SK-N-SH (cell line): Measurements from ENCODE around the gene IFT172. TPM values are rescaled to one million over a fixed set of nuclear protein-coding genes. Genes with fewer than 3 reads are reported as not detected.

ENCODE experiments used
- CTCF ChIA-PET: fragments of 300-600, 350-600 bp; formaldehyde crosslinking; extraction: SDS; loops from one replicate; lab custom pipeline; 2021; lab: Yijun Ruan, JAX
- POLR2A ChIA-PET: fragments of 350-600 bp; sonication (Branson Sonifier 250); formaldehyde crosslinking; extraction: SDS; loops from one replicate; lab custom pipeline; 2020; ENCODE audit warnings: antibody characterized with exemption, inconsistent platforms; lab: Yijun Ruan, JAX
- DNase-seq: peaks from one replicate; pipeline ENCODE4 v3.0.0; 2012
- H2AFZ ChIP-seq: fragments of 200-600 bp; sonication (generic); 2 replicates; pipeline ENCODE4 v1.8.1; 2016; ENCODE audit warnings: antibody characterized with exemption, mild to moderate bottlenecking, low read depth
- H3F3A ChIP-seq: fragments of 200-600 bp; sonication (generic); replicated peaks from 2 replicates; pipeline ENCODE3; 2016; ENCODE audit warnings: antibody characterized with exemption, mild to moderate bottlenecking; ENCODE audit not compliant: insufficient read depth
- H3K27ac ChIP-seq, 2 experiments: fragments of 200-500 bp in 1 of 2; fragments of 200-600 bp in 1 of 2; sonication (Bioruptor generic) in 1 of 2; sonication (generic), shearing (Covaris generic) in 1 of 2; 2 replicates each; pipeline versions ENCODE4 v1.5.1 to v1.6.1; 2014 to 2016; ENCODE audit warnings: low read depth in 2 of 2, inconsistent platforms in 1 of 2, low read length in 1 of 2, mild to moderate bottlenecking in 1 of 2, mixed read lengths in 1 of 2
- H3K27me3 ChIP-seq: fragments of 200-600 bp; sonication (generic), shearing (Covaris generic); 2 replicates; pipeline ENCODE4 v1.6.1; 2016; ENCODE audit warnings: mixed run types; ENCODE audit not compliant: insufficient read depth
- H3K36me3 ChIP-seq, 2 experiments: fragments of 200-500 bp in 1 of 2; fragments of 200-600 bp in 1 of 2; sonication (Bioruptor generic) in 1 of 2; sonication (generic) in 1 of 2; replicated peaks in 1 of 2; 2 replicates each; pipeline versions ENCODE3 to v1.5.1; 2014 to 2016; ENCODE audit warnings: low read length in 1 of 2, mild to moderate bottlenecking in 1 of 2; ENCODE audit not compliant: insufficient read depth in 2 of 2, control insufficient read depth in 1 of 2
- H3K4me1 ChIP-seq, 2 experiments: fragments of 200-500 bp in 1 of 2; fragments of 200-600 bp in 1 of 2; sonication (Bioruptor generic) in 1 of 2; sonication (generic), shearing (Covaris generic) in 1 of 2; 2 replicates each; pipeline versions ENCODE4 v1.5.1 to v1.6.1; 2014 to 2016; ENCODE audit warnings: low read depth in 1 of 2, low read length in 1 of 2, mixed run types in 1 of 2; ENCODE audit not compliant: insufficient read depth in 2 of 2, control insufficient read depth in 1 of 2
- H3K4me2 ChIP-seq: fragments of 200-600 bp; sonication (generic), shearing (Covaris generic); 2 replicates; pipeline ENCODE4 v1.6.1; 2017; ENCODE audit warnings: mixed run types
- H3K4me3 ChIP-seq, 2 experiments: fragments of 200-500 bp in 1 of 2; fragments of 200-600 bp in 1 of 2; sonication (Bioruptor generic) in 1 of 2; sonication (generic), shearing (Covaris generic) in 1 of 2; 2 replicates each; pipeline versions ENCODE4 v1.5.1 to v1.8.1; 2014 to 2016; ENCODE audit warnings: low read depth in 2 of 2, inconsistent platforms in 1 of 2, low read length in 1 of 2, mild to moderate bottlenecking in 1 of 2, mixed read lengths in 1 of 2, moderate library complexity in 1 of 2
- H3K79me2 ChIP-seq: fragments of 200-600 bp; sonication (generic); 2 replicates; pipeline ENCODE4 v1.8.1; 2017; ENCODE audit warnings: mild to moderate bottlenecking; ENCODE audit not compliant: insufficient read depth
- H3K9ac ChIP-seq: fragments of 200-600 bp; sonication (generic); 2 replicates; pipeline ENCODE4 v1.6.1; 2017; ENCODE audit warnings: mixed run types
- H3K9me2 ChIP-seq: fragments of 200-600 bp; sonication (generic); 2 replicates; pipeline ENCODE4 v1.6.1; 2017; ENCODE audit warnings: mixed run types
- H3K9me3 ChIP-seq: fragments of 200-600 bp; sonication (generic); 2 replicates; pipeline ENCODE4 v1.6.1; 2017; ENCODE audit warnings: mixed run types, mild to moderate bottlenecking, moderate library complexity
- H4K20me1 ChIP-seq: fragments of 200-600 bp; sonication (generic); 2 replicates; pipeline ENCODE4 v1.6.1; 2017; ENCODE audit warnings: mild to moderate bottlenecking, mixed run types; ENCODE audit not compliant: insufficient read depth
- CHD2 ChIP-seq: fragments of 150-350 bp; IDR thresholded peaks from 2 replicates; pipeline ENCODE4 v1.6.1; 2018; ENCODE audit warnings: low read length; ENCODE audit not compliant: partially characterized antibody
- ELF1 ChIP-seq: IDR thresholded peaks from 2 replicates; pipeline ENCODE4 v1.4.0; 2012
- EP300 ChIP-seq, 2 experiments: IDR thresholded peaks; 2 replicates each; pipeline versions ENCODE4 v1.4.0 to v1.6.1; 2012; ENCODE audit warnings: borderline replicate concordance in 1 of 2, low read depth in 1 of 2, low read length in 1 of 2
- FOSL2 ChIP-seq: IDR thresholded peaks from 2 replicates; pipeline ENCODE4 v1.4.0; 2012; ENCODE audit warnings: low read depth, mild to moderate bottlenecking, moderate library complexity, borderline replicate concordance
- FOXJ3 ChIP-seq: sonication (generic); formaldehyde crosslinking; IDR thresholded peaks from 2 replicates; pipeline ENCODE4 v1.5.1; 2020; ENCODE audit warnings: mild to moderate bottlenecking, missing genetic modification reagents
- FOXM1 ChIP-seq: IDR thresholded peaks from 2 replicates; pipeline ENCODE4 v1.4.0; 2012; ENCODE audit warnings: low read depth, mild to moderate bottlenecking
- MEF2A ChIP-seq: IDR thresholded peaks from 2 replicates; pipeline ENCODE4 v1.4.0; 2012; ENCODE audit warnings: low read depth, borderline replicate concordance
- NRF1 ChIP-seq: IDR thresholded peaks from 2 replicates; pipeline ENCODE4 v1.6.1; 2012; ENCODE audit warnings: low read depth, mild to moderate bottlenecking, low read length
- PBX3 ChIP-seq: IDR thresholded peaks from 2 replicates; pipeline ENCODE4; 2012
- RAD21 ChIP-seq: IDR thresholded peaks from 2 replicates; pipeline ENCODE4 v1.6.1; 2012; ENCODE audit warnings: mild to moderate bottlenecking, low read length
- RFX5 ChIP-seq: IDR thresholded peaks from 2 replicates; pipeline ENCODE4 v1.6.1; 2012; ENCODE audit warnings: mild to moderate bottlenecking, improper control_type of control experiment, low read length
- SIN3A ChIP-seq: IDR thresholded peaks from 2 replicates; pipeline ENCODE4 v1.6.1; 2012; ENCODE audit warnings: low read depth, mild to moderate bottlenecking, low read length, moderate library complexity, borderline replicate concordance
- SMC3 ChIP-seq: IDR thresholded peaks from 2 replicates; pipeline ENCODE4 v1.6.1; 2012; ENCODE audit warnings: low read depth, low read length, improper control_type of control experiment
- TEAD4 ChIP-seq: IDR thresholded peaks from 2 replicates; pipeline ENCODE4 v1.4.0; 2012; ENCODE audit warnings: mild to moderate bottlenecking, borderline replicate concordance; ENCODE audit not compliant: insufficient read depth
- USF2 ChIP-seq: fragments of 150-350 bp; IDR thresholded peaks from 2 replicates; pipeline ENCODE4 v1.6.1; 2017; ENCODE audit warnings: antibody characterized with exemption, low read length, low read depth, borderline replicate concordance
- YY1 ChIP-seq: IDR thresholded peaks from 2 replicates; pipeline ENCODE4 v1.4.0; 2012; ENCODE audit warnings: low read depth, mild to moderate bottlenecking
- WGBS: methylation state at CpG from one replicate; pipeline ENCODE4 v1.1.6; 2017; ENCODE audit warnings: low lambda C conversion rate; 5-methylcytosine and 5-hydroxymethylcytosine counted together
- polyA plus RNA-seq, 3 experiments: library from polyadenylated mRNA; depleted of rRNA; stranded (reverse); fragments of >200 nt; gene quantifications; 2 replicates each; pipeline ENCODE4 v1.2.3, GENCODE V29; 2012

The IFT172 gene
- polyA plus RNA-seq, 1 of the 3 experiments (the other 2 are of a cell fraction) = 31.3 TPM

GRCh38 chr2:27453968-27454367 lies 35.6 kb downstream of the IFT172 start:
- ChIA-PET POLR2A (no interaction called here), CTCF (interaction anchor here (0.9 kb wide), 1 partner anchor 9 kb away, joined by 5 read pairs; no protein-coding TSS in a partner anchor)
- H3K4me1 ChIP-seq = no peaks in the 10 kb centered on the region
- no peaks in the 10 kb centered on the region for H3K79me2 ChIP-seq
- TF ChIP-seq EP300 (IDR thresholded peaks at IDR 0.05; ENCODE audit: borderline replicate concordance in 1 of 2, low read depth in 1 of 2, low read length in 1 of 2) (no peak), YY1 (no peak), NRF1 (no peak), RFX5 (no peak), FOXM1 (no peak)
- no peak overlapping the region for H3K27ac ChIP-seq
- no peaks in the 10 kb centered on the region for H3K27me3 ChIP-seq
- no peak overlapping the region for H2AFZ ChIP-seq
- DNase-seq = no peak
- no peaks in the 10 kb centered on the region for H3K9me3 ChIP-seq
- WGBS = 89% methylated on average over 7 of the region's 7 CpGs
- H4K20me1 ChIP-seq = no peaks in the 10 kb centered on the region
- H3K9ac ChIP-seq = no peak overlapping the region
- H3K4me2 ChIP-seq = no peak overlapping the region
- H3F3A ChIP-seq = no peaks in the 10 kb centered on the region
- H3K36me3 ChIP-seq = peaks cover 28 to 48% of the 10 kb centered on the region in 2 experiments
- H3K4me3 ChIP-seq = no peak overlapping the region
- H3K9me2 ChIP-seq = no peaks in the 10 kb centered on the region

GRCh38 chr2:27451095-27451494 lies 38.4 kb downstream of the IFT172 start:
- WGBS = 94% methylated on average over 1 of the region's 1 CpG
- CTCF ChIA-PET = no interaction called here

GRCh38 chr2:27448381-27448780 lies 41.2 kb downstream of the IFT172 start:
- WGBS = 63% methylated on average over 3 of the region's 3 CpGs

More at GRCh38 chr2:27451095-27451494, 38.4 kb downstream of the IFT172 start:
- H3K27ac ChIP-seq = no peak overlapping the region
- no peak overlapping the region for H2AFZ ChIP-seq
- H3K9ac ChIP-seq = no peak overlapping the region
- no peak overlapping the region for H3K4me2 ChIP-seq
- H3K9me3 ChIP-seq = no peaks in the 10 kb centered on the region
- H3K9me2 ChIP-seq = no peaks in the 10 kb centered on the region
- no peaks in the 10 kb centered on the region for H4K20me1 ChIP-seq
- no peaks in the 10 kb centered on the region for H3K4me1 ChIP-seq
- peaks cover 27 to 49% of the 10 kb centered on the region in 2 experiments for H3K36me3 ChIP-seq
- no peaks in the 10 kb centered on the region for H3K27me3 ChIP-seq
- no peak overlapping the region for H3K4me3 ChIP-seq
- POLR2A ChIA-PET = no interaction called here
- no peaks in the 10 kb centered on the region for H3F3A ChIP-seq
- TF ChIP-seq FOXM1 (no peak), FOSL2 (no peak), TEAD4 (no peak), USF2 (no peak), MEF2A (no peak), SMC3 (no peak), ELF1 (no peak), NRF1 (no peak), RAD21 (no peak)
- TF ChIP-seq, all 33 proteins: peak for 0
- H3K79me2 ChIP-seq = no peaks in the 10 kb centered on the region
- no peak for DNase-seq

More at GRCh38 chr2:27448381-27448780, 41.2 kb downstream of the IFT172 start:
- Histone ChIP-seq H3K27ac (no peak overlapping the region), H3K9me3 (no peaks in the 10 kb centered on the region), H3K36me3 (peaks cover 12 to 42% of the 10 kb centered on the region in 2 experiments), H3K27me3 (no peaks in the 10 kb centered on the region), H3K9ac (no peak overlapping the region), H3F3A (no peaks in the 10 kb centered on the region), H2AFZ (no peak overlapping the region), H3K4me1 (no peaks in the 10 kb centered on the region), H4K20me1 (no peaks in the 10 kb centered on the region), H3K4me2 (no peak overlapping the region), H3K79me2 (no peaks in the 10 kb centered on the region), H3K9me2 (no peaks in the 10 kb centered on the region), H3K4me3 (no peak overlapping the region)
- TF ChIP-seq CHD2 = no peak
- TF ChIP-seq SIN3A = no peak
- TF ChIP-seq YY1 = no peak
- no peak for TF ChIP-seq PBX3
- TF ChIP-seq FOXJ3 (CRISPR knock-in tag) = no peak
- no peak for TF ChIP-seq RFX5
- CTCF ChIA-PET = interaction anchor here (1.2 to 1.4 kb wide), 3 partner anchors 38 to 255 kb away, joined by 3 to 4 read pairs (median 3); partner anchors contain the start of gene PPM1G
- POLR2A ChIA-PET = interaction anchor here (0.8 to 1.7 kb wide), 3 partner anchors 20 to 135 kb away, joined by 3 to 5 read pairs (median 3); partner anchors contain the start of genes NRBP1, PPM1G and ZNF512
- DNase-seq = no peak
